Effector CD8-positive, alpha-beta T cell (primary cell): ENCODE results near the gene SETD1B.

Experiments
- DNase-seq: peaks from one replicate; lab custom pipeline; 2025; lab: John Stamatoyannopoulos, UW

SETD1B gene

DNA sequence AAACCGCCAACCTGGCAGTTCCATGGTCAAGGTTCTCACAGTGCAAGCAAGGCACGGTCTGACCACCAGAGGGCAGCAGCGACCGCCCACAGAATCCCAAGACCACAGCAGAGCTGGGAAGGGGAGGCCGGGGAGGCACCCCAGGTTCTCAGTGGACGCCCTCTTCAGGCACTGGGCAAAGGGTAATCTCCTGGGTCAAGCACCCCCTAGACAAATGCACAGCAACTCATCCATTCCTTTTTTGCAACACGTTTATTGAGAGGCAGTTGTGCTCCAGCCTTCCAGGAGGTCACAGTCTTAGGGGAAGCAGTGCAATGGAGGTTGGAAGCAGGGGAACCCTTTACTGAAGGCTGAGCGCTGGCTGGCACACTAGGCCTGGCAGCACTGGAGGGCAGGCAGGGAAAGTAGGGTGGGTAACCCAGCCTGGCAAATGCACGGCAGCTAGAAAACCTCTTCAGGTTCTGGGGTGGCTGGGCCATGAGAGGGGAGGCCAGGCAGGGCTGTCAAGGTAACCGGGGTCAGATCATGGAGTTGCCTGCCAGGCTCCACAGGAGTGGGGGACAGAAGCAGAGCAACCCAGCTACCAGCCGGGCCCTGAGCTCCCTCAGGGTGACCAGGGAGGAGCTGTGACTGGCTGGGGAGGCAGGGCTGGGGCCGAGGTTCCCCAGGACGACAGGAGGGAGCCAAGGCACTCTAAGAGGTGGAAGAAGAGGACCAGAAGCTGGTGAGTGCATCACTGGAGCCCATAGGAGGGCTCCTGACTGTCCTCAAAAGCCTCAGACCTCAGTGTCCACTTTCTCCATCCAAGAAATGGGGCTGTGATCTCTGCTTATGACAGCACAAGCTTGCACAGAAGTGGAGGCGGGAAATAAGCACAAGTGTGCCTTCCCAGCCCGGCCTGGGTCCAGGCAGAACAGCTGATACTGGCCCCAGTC is 8.5 kb upstream of the SETD1B start:
- peak; percentile 80 for DNase-seq

DNA sequence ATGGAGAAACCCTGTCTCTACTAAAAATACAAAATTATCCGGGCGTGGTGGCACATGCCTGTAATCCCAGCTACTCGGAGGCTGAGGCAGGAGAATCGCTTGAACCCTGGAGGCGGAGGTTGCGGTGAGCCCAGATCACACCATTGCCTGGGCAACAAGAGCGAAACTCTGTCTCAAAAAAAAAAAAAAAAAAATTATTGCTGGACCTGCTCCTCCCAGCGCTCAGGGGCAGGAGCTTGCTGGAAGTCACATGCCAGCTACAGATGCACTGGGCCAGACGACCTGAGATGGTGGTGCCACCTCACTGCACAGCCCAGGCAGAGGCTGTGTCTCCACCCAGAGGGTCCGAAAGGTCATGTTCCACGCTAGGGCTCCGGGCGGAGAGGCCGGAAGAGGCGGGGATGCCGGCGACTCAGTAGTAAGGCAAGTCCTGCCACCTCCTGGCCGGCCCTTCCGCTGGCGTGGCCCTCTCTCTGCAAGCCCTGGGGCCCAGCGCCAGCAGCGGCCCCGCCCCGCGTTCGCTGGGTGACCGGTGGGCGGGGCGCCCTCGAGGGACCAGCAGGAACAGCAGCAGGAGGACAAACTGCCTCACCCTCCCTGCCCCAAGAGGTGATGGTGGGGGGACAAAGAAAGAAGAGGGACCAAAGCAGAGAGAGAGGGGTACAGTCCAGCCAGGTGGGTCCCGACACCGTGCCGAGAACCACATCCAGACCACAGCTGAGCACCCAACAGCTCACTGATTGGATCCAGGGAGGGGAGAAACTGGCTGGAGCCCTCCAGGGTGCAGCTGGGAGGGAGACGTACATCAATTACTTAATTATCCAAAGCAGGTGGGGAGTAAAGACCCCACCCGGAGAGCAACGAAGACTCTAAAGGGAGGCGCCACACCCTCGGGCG is 6.7 kb upstream of the SETD1B start:
- no peak for DNase-seq

DNA sequence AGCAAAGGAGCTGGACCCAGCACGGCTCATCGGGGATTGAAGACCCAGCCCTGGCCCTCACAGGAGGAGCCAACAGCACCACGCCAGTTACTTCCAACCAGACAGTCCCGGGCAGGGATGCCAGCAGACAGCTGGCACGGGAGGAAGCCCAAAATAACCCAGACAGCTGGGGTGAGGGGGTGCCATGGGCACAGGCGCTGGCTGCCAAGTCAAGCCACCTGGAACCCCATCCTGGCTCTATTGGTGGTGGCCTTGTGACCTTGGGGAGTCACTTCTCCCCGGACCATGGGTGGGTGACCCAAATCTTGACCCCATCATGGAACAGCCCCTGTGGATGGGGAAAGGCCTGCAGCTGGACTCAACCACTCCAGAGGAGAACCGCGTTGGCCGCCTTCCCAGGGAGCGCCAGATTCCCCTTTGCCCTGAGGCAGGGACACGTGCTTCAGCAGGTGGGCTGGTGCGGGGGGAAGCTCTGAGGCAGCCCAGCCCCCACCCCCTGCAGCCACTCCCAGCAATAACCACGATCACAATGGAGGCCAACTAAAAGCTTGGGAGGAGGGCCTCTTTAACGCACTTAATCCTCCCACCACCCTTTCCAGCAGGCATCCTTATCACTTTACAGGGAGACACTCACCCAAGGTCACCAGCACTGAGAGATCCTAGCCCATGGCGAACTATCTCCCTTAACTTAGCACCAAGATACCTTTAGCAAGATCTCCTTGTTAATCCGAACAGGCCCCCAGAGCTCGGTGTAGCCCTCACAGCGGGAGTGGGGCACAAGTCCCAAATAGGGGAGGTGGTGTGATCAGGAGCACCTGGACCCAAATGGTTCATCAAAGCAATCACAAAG is 5.6 kb upstream of the SETD1B start:
- no peak for DNase-seq

DNA sequence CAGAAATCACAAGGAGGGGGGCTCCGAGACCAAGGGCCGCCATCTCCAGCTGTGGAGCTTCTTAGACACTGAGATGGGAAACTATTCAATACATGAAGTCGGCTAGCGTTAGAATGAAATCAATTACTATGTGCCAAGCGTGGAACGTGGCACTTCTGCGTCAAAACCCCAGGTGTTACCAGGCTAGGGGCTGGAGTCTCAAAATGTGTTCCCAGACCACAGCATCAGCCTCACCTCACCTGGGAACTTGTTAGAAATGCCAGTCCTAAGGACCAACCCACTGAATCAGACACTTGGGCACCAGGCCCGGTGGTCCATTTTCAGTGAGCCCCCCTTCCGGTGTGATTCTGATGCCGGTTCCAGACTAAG is 5.0 kb upstream of the SETD1B start:
- DNase-seq, result no peak

DNA sequence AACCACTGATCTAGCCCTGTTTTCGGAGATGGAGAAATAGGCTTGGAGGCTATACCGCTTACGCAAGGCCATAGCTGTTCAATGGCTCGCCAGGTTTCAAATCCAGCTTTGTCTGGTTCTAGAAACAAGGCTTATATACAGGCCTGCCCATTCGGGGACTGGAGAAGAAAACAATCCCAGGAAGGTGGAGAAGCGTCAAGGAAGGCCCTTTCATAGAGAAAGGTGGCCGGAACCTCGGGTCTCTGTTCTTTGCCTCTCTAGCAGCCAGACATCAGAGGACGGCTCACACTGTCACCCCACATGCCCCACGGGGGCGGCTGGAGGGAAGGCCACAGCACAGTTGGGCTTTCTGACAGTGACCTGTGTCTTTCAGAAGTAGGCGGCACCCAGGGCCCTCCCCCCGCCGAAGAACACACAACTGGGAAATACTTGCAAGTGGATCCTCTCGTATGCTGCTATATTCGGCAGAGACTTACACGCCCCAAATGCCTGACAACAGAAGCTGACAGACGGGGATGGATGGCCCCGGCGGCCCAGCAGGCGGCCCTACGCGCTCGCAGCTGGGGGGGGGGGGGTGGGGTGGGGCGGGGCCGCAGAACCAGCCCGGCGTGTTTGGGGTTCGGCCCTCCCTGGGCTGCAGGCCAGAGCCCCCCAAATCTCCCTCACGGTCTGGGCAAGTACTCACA is 4.5 kb upstream of the SETD1B start:
- peak; percentile 35 for DNase-seq

DNA sequence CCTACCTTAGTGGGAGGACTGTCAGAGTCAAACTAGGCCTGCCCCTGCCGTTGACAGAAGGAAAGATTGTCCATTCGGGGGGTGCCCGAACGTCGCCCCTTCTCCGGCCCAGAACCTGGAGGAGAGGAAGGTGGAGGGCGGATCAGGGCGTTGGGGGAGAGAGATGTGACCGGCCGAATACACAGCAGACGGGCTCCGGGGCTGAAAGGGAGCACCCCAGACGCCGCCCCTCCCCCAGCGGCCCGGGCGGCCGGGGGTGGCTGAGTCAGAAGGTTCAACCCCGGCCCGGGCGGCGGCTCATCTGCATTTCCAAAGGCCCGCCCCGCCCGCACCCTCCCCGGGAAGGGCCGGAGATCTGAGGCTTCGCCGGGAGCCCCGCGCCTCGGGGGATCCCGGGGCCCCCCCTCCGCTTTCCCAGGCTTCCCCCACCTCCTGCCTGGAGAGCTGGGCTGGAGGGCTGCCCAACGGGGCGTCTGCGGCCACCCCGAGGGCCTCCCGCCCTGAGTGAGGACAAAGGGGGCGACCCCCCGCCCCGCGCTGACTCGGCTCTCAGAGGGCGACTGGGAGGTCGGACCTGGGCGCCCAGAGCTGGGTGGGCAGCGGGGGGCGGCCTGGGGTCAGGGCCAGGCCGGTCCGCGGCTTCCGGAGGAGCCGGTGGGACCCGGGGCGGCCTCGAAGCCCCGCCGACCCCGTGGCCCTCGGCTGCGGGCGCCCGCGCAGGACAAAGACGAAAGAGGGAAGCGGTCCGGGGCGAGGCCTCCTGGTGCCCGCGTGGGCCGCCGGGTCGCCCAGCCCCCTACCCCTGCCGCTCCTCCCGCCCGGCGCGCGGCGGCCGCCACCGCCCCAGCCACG is 3.7 kb upstream of the SETD1B start:
- peak; percentile 48 for DNase-seq

DNA sequence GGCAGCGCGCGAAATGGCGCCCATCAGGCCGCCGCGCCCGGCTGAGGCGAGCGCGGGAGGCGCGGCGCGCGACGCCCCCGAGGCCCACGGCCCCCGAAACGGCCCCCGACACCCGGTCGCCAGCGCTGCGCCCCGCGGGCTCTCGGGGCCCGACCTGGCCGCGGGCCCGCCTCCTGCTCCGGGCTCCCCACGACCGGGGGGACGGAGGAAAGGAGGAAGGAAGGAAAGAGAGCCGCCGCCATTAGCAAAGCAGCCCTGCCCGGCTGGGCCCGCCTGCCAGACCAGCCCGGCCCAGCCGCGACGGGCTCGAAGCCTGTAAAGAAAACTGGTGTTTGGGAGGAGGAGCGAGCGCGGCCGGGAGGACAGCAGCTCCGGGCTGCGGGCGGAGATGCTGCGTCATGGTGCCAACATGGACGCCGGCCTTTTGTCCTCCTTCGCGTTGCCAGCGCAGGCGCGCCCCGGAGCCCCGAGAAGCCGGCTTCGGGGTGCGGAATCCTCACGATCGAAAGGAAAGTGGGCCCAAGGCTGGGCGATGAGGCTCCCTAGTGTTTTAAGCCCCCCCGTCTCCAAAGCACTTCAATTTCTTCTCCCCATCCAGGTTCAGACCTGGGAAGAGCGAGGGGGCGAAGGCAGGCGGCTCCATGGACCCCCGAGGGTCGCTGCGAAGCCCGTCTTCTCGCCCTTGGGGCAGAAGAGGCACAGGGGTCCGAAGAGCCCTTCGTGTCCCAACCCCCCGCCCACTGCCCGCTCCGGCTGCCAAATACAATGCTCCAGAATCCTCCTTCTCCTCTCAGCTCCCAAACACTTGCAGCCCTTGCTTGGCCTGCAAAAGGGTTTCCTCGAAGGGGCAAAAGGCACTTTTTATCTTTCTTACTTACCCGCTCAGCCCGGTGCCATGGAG is 2.9 kb upstream of the SETD1B start:
- peak; percentile 40 for DNase-seq

DNA sequence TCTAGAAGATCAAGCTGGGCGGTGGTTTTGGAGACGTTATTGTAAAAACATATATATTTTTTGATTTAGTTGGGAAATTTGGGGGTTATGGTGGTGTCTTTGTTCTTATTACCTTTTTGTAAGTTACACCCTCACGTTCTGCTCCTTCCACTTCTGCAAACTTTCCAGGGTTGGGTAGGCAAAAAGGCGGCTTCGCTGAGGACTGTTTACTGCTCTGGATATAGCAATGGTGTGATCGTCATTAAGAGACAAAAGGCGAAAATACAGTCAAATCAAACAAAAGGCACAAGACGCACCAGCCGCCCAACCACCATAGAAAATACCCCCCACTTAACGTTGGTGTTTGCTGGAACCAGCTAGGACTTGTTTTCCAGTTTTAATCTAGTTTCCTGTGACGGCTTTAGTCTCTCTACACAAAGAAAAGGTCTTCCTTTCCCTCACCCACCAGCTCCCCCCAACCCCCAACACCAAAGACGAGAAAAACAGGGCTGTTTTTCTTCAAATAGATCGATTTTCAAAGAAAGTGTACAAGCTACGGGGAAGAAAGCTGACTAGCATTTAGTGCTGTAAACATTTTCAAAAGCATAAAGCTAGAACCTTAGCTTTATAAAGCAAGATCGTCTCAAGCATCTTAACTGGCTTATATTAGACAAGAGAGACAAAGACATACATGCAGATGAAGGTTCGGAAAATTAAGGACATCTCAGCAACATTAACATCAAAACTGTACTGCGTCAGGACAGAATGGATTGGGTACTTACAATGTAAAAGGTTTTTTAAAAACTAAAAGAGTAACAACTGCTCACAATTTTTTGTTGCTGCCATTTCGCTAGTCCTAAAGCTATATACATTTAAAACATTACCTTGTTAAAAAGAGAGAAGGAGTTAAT is 2.0 kb upstream of the SETD1B start:
- peak; percentile 33 for DNase-seq

DNA sequence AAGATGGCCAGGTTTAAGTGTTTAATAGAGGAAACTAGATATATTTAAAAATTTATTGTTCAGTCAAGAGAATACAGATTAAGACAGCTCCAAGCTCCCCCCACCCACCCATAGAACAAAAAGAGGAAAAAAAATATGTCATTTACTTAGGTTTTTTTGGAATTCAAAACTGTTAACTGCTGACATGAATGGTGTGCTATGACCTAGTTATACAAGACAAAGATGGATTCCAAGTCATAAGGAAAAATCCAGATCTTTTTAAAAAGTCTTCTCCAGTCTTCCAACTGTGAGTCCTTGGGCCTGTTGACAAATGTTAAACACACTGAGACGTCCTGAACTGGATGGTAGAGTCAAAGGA is 1.3 kb upstream of the SETD1B start:
- DNase-seq, result no peak

DNA sequence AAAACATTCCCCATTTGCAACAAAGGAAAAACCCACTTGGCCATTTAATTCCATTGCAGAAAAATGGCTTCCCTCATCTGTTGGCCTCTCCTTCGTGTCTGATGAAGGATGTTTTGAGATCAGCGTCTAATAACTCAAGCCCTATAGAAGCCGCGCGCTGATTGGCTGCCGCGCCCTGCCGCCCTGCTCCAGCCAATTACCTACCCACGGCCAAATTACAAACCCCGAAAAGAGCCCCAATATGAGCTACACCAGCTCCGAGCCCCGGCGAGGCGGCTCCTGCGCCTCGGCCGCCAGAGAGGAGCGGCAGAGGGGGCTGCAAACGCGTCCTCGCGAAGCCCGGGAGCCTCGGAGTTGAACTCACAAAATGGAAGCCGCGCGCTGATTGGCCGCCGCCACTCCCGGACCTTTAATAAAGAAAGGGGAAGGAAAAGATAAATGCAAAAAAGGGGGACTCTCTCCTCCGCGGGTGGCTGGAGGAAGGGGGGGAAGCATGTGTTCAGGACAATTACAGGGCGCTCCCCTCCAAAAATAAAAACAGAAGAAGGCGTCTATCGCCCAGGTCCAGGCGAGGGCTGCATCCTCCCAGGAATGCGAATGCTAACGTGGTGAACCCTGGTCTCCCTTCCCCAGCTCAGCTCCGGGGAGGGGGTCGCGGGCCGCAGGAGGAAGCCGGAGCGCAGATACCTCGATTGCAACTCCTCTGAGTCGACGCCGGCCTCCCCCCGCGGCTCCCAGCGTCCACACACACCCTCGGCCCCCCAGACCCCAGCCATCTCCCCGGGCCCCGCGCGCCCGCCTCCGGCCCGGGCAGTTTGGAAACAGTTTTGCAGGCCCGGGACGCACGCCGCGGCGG is 738 bp upstream of the SETD1B start:
- DNase-seq, result peak; percentile 82

DNA sequence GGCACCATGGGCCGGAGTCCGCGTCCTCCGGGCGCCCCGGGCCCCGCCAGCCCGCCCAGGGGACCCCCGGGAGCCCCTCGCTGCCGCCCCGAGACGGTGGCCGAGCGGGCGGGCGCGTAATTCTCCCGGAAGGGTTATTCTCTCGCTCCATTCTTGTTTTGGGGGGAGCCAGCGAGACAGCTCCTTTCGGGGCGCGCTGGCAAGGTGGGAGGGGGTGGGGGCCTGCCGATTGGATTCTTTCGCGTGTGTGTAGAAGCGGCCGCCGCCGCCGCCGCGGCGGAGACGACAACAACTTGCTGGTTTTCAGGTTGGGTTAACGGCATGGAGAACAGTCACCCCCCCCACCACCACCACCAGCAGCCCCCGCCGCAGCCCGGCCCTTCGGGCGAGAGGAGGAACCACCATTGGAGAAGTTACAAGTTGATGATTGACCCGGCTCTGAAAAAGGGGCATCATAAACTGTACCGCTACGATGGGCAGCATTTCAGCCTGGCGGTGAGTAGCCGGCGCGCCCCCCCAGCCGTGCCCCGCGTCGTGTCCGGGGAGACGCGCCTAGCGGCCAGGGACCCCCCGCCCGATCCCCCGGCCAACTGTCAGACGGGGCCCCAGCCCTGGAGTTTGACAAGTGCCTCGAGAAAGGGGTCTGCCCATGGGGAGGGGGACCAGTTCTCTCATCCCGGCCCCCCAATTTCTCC is 755 bp downstream of the SETD1B start:
- DNase-seq, result peak; percentile 43

DNA sequence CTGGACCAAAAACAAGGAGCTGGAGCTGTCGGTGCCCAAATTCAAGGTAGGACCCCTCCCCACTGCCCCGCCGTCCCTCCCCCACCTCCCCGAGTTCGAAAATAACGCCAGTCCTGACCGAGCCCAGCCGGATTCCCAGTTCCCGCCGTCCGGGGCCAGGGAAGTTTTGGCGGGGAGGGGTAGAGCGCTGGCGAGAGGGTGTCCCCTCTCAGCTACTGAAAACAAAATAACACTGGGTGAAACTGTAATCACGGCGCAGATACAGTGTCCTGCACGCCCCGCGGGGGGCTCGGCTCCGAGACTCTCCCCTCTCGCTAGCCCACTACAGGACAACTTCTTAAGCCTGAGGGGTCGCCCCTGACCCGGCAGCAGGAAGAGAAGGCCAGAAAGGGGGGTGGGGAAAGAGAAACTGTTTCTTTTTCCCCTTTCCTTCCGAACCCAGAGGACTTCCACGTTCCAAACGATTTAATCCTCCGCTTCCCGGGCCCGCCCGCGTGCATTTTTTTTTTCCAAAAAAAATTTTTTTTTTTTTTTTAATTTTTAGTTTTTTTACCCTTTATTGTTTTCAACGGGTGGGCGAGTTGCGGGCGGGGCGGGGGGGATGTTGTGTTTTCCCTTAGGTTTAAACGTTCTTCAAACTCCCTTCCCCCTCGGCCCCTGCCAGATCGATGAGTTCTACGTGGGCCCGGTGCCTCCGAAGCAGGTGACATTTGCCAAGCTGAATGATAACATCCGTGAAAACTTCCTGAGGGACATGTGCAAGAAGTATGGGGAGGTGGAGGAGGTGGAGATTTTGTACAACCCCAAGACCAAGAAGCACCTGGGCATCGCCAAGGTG is 1.6 kb downstream of the SETD1B start:
- no peak for DNase-seq

DNA sequence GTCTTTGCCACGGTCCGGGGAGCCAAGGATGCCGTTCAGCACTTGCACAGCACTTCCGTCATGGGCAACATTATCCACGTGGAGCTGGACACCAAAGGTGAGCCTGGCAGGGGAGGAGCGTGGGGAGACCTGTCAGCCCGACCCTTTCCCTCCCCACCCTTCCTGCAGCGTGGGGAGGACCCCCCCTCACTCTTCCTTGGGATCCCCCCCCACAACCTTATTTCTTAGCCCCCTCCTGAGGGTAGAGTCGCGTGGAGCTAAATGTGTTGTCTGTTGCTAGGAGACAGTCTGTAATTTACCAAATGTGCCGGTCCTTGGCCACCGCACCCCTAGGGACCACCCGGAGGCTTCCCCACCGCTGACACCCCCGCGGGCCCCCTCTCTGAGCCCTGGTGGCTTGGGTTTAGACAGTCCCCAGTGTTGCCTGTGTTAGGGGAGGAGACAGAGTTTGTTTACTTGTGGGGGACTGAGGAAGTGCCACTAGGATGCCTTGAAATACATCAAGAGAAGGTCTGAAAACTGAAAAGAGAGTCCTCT is 2.3 kb downstream of the SETD1B start:
- DNase-seq, result no peak

DNA sequence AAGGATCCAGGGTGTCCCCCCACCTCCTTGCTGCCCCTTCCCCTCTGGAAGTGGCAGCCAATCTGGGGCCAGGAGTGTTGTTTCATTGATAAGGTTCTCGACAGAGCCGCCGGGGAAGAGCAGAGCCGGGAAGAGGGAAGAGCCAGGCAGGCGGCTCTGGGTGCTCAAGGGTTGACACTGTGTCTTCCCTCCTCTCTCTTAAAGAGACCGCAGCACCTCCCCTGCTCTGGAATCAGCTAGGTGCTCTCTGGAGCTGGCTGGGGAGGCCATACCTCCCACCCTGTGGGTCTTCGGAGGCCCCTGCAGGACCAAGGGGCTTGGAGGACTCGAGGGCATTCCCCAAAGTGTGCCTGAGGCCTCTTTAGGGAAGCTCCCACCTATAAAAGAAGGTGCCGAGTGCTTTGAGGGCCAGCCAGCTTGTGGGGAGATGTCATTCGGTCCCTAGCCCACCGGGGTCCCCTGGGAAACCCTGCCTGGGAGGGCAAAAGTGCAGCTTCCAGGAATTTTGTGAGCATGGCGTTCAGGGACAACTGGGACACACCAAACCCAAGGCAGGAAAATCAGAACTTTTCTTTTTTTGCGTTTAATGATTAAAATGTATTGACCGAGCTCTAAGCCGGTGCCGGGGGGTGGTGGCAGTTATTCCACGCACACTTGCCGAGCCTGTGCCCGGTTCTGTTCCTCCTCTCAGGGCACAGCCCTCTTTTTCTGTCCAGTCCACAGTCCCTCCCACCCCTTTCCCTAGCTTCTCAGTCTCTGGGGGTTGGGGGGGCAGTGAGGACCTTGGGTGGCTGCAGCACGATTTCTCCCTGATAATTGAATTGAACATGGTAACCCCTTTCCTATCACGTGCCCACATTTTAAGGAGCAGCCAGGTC is 3.0 kb downstream of the SETD1B start:
- DNase-seq, result no peak
